Mucosa of descending colon (tissue), 3 donors: ENCODE measurements around the gene ADGRD1. TPM values are rescaled to one million over a fixed set of nuclear protein-coding genes. Genes with fewer than 3 reads are reported as not detected.

ENCODE experiments used
- ATAC-seq: fragments of 200-7000 bp; cut with Tn5 transposase; one replicate; pipeline ENCODE4 v1.9.1; 2020; ENCODE audit warnings: mild to moderate bottlenecking, moderate library complexity
- DNase-seq, 3 donors: peaks; one replicate each; pipeline ENCODE4 v3.0.0-alpha.2; 2020
- H3K36me3 ChIP-seq: fragments of 200-600 bp; one replicate; pipeline ENCODE4 v1.8.0; 2021; ENCODE audit warnings: low read depth, mild to moderate bottlenecking
- H3K4me1 ChIP-seq: fragments of 200-600 bp; one replicate; pipeline ENCODE4 v1.8.0; 2021; ENCODE audit warnings: low read depth, mild to moderate bottlenecking
- H3K4me3 ChIP-seq: fragments of 200-600 bp; one replicate; pipeline ENCODE4 v1.8.0; 2021; ENCODE audit warnings: mild to moderate bottlenecking
- H3K9me3 ChIP-seq: fragments of 200-600 bp; one replicate; pipeline ENCODE4 v1.8.0; 2021; ENCODE audit warnings: mild to moderate bottlenecking
- CTCF ChIP-seq: fragments of 200-600 bp; IDR thresholded peaks from one replicate; pipeline ENCODE4 v1.8.0; 2022; ENCODE audit warnings: antibody characterized with exemption, mild to moderate bottlenecking
- intact Hi-C, 2 donors: fragments of 100-400 bp; cut with DNase I in 1 of 2; cut with micrococcal nuclease in 1 of 2; formaldehyde crosslinking; loops; one replicate each; pipeline versions ENCODE4 v1.11.0 to v1.11.1; 2022; cut with DNase I, micrococcal nuclease
- total RNA-seq, 3 donors: library from RNA; stranded (reverse); fragmentation: NEBNext Ultra II Directional in 2 of 3; extraction: Animal tissue kit (Norgen Biotek cat#: 25700) in 2 of 3; gene quantifications; one replicate each; pipeline versions ENCODE4 v1.2.1 to v1.2.4, GENCODE V29; 2021 to 2023
- donor health status: DM: no; HTN: no; CAD: no; lungs with moderate emphysema.
- donor health status: DM: no; HTN: no; CAD: no.
- donor health status: DM: no; HTN: yes; CAD: no.

Gene ADGRD1
- total RNA-seq, 3 donors from 2014 or later, result 2.6 to 18.4 (median 12.9) TPM

- no peaks in the 10 kb centered on the region for H3K4me1 ChIP-seq
- DNase-seq, result no peak
Measured at GRCh38 chr12:131072451-131073230, 118.9 kb downstream of the ADGRD1 start.

GRCh38 chr12:131074221-131075083 lies 120.7 kb downstream of the ADGRD1 start:
- ATAC-seq, result peak; percentile 25
- no peaks in the 10 kb centered on the region for H3K36me3 ChIP-seq
- no peak for TF ChIP-seq CTCF
- DNase-seq, result peak in 1 of 3 donors; percentile 11
- no peaks in the 10 kb centered on the region for H3K4me1 ChIP-seq
- no peak overlapping the region for H3K4me3 ChIP-seq
- H3K9me3 ChIP-seq, result no peaks in the 10 kb centered on the region
- intact Hi-C loops, result no loop called here

More at GRCh38 chr12:131072451-131073230, 118.9 kb downstream of the ADGRD1 start:
- H3K36me3 ChIP-seq, result no peaks in the 10 kb centered on the region
- TF ChIP-seq CTCF, result no peak
- ATAC-seq, result no peak
- no peaks in the 10 kb centered on the region for H3K9me3 ChIP-seq
- intact Hi-C loops, result no loop called here
- no peak overlapping the region for H3K4me3 ChIP-seq

- intact Hi-C loops, result no loop called here
- no peaks in the 10 kb centered on the region for H3K36me3 ChIP-seq
- H3K4me1 ChIP-seq, result no peaks in the 10 kb centered on the region
- no peak for DNase-seq
- H3K9me3 ChIP-seq, result no peaks in the 10 kb centered on the region
- H3K4me3 ChIP-seq, result no peak overlapping the region
- no peak for TF ChIP-seq CTCF
- ATAC-seq, result no peak
Measured at GRCh38 chr12:131075194-131075593, 121.5 kb downstream of the ADGRD1 start.

GRCh38 chr12:131075611-131076010 lies 121.9 kb downstream of the ADGRD1 start:
- no peak for ATAC-seq
- Histone ChIP-seq H3K9me3 (no peaks in the 10 kb centered on the region), H3K36me3 (no peaks in the 10 kb centered on the region), H3K4me1 (no peaks in the 10 kb centered on the region), H3K4me3 (no peak overlapping the region)
- intact Hi-C loops, result no loop called here
- no peak for TF ChIP-seq CTCF
- no peak for DNase-seq

- ATAC-seq (no peak), DNase-seq (no peak)
- intact Hi-C loops, result no loop called here
- no peaks in the 10 kb centered on the region for H3K9me3 ChIP-seq
- no peaks in the 10 kb centered on the region for H3K4me1 ChIP-seq
- TF ChIP-seq CTCF, result no peak
- no peak overlapping the region for H3K4me3 ChIP-seq
- no peaks in the 10 kb centered on the region for H3K36me3 ChIP-seq
Measured at GRCh38 chr12:131076296-131076695, 122.6 kb downstream of the ADGRD1 start.
